AG09319 (cell line): ENCODE data around the gene RAD9A.

ENCODE experiments used
- DNase-seq: peaks from one replicate; pipeline ENCODE4 v3.0.0-alpha.2; 2010; ENCODE audit warnings: low read depth; ENCODE audit errors: extremely low read depth
- CTCF ChIP-seq: IDR thresholded peaks from 2 replicates; pipeline ENCODE4 v1.5.1; 2011; ENCODE audit warnings: low read depth, mild to moderate bottlenecking, inconsistent platforms, low read length, moderate library complexity

Gene RAD9A

GRCh38 chr11:67435031-67435726 lies 43.4 kb downstream of the RAD9A start:
- no peak for DNase-seq
- TF ChIP-seq CTCF = no peak

DNA sequence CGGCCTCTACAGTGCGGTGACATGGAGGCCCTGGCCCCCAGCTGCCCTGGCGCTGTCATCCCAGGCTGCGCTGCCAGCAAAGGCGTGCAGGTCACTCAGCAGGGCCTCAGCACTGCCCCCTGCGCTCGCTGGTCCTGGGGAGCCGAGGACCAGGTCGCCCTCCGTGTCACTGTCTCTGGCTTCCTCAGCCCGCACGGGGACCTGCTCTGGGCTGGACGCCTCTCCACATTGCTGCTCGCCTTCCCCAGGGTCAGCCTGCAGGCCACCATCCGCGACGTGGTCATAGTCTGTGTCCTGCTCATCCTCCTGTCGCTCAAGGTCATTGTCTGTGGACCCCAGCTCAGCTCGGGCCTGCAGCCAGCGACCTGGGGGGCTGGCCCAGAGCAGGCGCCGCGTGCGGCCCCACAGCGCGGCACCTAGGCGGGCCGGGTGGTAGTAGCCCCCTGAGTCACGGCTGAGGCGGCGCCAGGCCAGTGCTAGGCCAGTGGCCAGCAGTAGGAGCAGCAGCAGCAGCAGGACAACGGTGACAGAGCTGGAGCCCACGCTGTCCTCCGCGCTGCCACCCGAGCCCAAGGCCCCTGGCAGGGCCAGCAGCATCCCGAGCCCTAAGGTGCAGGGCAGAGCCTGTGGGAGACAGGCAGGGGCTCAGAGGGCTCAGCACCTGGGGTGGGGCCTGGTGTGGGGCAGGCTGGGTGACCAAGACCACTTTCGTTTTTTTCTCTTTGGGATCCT lies 44.1 kb downstream of the RAD9A start:
- TF ChIP-seq CTCF = no peak
- no peak for DNase-seq

DNA sequence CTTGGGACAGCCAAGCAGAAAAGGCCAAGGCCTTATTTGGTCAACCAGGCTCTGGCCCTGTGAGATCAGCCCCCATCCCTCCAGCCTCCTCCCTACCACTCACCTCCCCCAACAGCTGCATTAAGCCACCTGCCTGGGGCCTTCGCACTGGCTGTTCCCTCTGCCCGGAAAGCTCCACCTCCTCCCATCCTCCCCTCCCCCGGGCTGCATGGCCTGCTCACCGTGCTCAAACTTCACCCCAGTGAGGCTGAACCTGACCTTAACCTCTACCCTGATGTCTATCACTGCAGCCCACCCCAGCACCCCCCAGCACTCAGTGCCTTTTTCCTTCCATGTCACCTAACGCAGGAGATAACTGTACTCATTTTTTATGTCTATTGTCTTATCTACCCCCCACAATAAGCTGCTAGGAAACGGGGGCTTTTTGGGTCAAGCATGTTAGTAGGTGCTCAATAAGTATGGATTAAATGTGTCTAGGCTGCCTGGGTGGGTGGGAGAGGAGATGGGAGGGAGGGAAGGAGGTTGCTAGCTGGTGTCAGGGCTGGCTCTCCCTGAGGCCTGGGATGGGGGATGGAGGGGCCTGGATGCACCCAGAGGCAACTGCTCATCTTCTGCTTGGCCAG lies 44.8 kb downstream of the RAD9A start:
- TF ChIP-seq CTCF = no peak
- no peak for DNase-seq

DNA sequence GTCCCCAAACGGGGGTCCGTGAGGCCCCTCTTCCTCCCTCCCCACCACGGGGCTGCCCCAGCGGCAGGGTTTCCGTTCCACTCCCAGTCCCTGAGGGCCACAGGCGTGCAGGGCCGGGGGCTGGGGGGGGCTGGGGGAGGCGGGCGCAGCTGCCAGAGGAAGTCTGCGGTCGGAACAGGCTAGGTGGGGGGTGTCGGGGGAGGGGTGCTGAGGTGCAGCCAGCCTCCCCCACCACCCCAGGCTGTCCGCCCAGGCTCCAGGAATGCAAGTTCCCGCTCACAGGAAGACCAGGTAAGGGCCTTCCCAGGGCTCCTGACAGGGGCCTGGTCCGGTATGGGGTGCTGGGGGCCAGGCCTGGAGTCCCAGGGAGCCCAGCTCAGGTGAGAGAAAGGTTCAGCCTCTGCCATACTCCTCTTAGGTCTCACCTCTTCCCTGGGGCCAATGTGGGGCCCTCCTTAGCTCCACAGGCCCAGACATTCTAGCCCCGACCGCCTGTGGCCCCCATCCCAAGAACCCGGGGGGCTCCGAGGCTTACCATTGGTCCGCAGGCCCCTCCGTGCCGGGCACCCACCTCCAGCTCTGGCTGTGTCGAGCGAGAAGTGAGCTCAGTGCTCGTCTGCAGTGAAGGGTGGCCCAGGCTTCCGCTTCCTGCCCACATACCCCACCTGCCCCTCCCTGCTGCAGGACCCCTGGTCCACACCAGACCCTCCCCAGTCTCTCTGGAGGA lies 45.5 kb downstream of the RAD9A start, which contains the start of gene PTPRCAP:
Gene PTPRCAP (minus strand): TSS at position 601 of the 727 bp plus-strand sequence. CDS start 63 bp downstream, at position 538.
- DNase-seq = no peak
- no peak for TF ChIP-seq CTCF

DNA sequence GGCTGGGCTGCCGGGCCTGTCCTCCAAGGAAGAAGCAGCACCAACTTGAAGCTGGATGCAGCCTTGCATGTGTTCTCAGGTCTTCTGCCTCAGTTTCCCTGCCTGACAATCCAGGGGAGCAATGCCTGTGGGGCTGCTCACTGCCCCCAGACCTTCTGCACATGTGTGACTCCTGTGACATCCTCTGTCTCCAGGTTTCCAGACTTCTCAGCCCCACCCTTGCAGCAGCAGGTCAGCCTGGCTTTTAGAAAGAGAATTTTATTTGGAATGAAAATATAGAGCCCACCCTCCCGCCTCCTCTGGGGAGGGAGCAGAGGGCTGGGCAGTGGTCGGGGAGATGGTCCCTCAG lies 46.0 kb downstream of the RAD9A start:
- TF ChIP-seq CTCF = no peak
- no peak for DNase-seq

DNA sequence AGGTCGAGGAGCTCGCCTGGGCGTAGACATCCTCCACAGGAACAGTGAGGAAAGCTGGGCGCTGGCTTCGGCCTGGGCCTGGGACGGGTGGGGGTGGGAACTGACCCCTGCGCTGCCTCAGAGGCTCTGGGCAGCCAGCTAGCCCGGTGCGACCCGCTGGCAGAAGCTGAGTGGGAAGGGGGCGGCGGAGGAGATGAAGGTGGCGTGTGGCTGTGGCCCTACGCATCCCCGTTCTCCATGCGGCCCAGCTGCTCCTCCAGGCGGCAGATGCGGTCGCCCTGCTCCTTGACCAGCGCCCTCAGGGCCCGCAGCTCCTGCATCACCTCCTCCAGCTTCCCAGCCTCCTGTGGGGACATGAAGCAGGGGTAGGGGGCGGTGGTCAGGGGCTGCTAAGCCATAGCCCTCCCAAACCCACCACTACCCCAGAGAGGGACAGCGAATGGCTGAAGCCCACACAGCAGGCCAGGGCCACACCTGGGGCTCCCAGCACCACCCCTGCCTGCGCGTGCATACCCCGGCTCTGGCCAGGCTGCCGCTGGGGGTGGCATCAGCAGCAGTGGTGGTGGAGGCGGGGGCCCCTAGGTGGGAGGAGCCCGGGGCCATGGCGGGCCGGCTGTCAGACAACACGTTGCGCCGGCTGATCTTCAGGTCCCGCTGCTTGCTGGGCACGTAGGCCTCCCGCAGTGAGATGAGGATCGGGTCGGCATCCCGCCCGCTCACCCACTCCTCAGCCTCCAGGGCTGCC lies 46.5 kb downstream of the RAD9A start:
- TF ChIP-seq CTCF = no peak
- DNase-seq = no peak
